Activated B cell treated with CpG ODN at 0.5 μM for 24 hours (primary cell): ENCODE data around the gene ASTN2. TPM values are rescaled to one million over a fixed set of nuclear protein-coding genes. Genes with fewer than 3 reads are reported as not detected.

Experiments
- ATAC-seq: fragments of 200-7000 bp; cut with Tn5 transposase; one replicate; pipeline ENCODE4 v1.10.0; 2021; ENCODE audit warnings: low read depth, mild to moderate bottlenecking, moderate library complexity
- CTCF ChIA-PET: fragments of 350-600 bp; sonication (Branson Sonifier 250); formaldehyde crosslinking; loops from one replicate; lab custom pipeline; 2021; ENCODE audit warnings: antibody characterized with exemption; lab: Charles Lee
- POLR2A ChIA-PET: fragments of 350-600 bp; sonication (Branson Sonifier 250); formaldehyde crosslinking; loops from one replicate; lab custom pipeline; 2021; ENCODE audit warnings: antibody characterized with exemption; lab: Charles Lee
- DNase-seq: peaks from one replicate; pipeline ENCODE4 v3.0.0; 2022
- H3K27ac Mint-ChIP-seq: one replicate; pipeline ENCODE4 v1.8.0; 2020; ENCODE audit warnings: mixed read lengths
- H3K27me3 Mint-ChIP-seq: one replicate; pipeline ENCODE4 v1.8.0; 2021; ENCODE audit warnings: mixed read lengths
- H3K36me3 Mint-ChIP-seq: one replicate; pipeline ENCODE4 v1.8.0; 2021; ENCODE audit warnings: low read depth, mixed read lengths
- H3K4me1 Mint-ChIP-seq: one replicate; pipeline ENCODE4 v1.8.0; 2021; ENCODE audit warnings: mixed read lengths
- H3K4me3 Mint-ChIP-seq: one replicate; pipeline ENCODE4 v1.8.0; 2020; ENCODE audit warnings: mild to moderate bottlenecking, mixed read lengths
- H3K9me3 Mint-ChIP-seq: one replicate; pipeline ENCODE4 v1.8.0; 2020; ENCODE audit warnings: mixed read lengths
- CTCF ChIP-seq: fragments of 200-600 bp; IDR thresholded peaks from one replicate; pipeline ENCODE4 v1.8.0; 2022; ENCODE audit warnings: antibody characterized with exemption, mild to moderate bottlenecking
- intact Hi-C: fragments of 100-400 bp; cut with micrococcal nuclease; formaldehyde crosslinking; loops from one replicate; pipeline ENCODE4 v1.15.1; 2024
- total RNA-seq: library from RNA; stranded (reverse); gene quantifications from 2 replicates; pipeline ENCODE4 v1.2.3, GENCODE V29; 2022

The ASTN2 gene
- total RNA-seq, 1 donor from 2014 or later, result 2.3 TPM

DNA sequence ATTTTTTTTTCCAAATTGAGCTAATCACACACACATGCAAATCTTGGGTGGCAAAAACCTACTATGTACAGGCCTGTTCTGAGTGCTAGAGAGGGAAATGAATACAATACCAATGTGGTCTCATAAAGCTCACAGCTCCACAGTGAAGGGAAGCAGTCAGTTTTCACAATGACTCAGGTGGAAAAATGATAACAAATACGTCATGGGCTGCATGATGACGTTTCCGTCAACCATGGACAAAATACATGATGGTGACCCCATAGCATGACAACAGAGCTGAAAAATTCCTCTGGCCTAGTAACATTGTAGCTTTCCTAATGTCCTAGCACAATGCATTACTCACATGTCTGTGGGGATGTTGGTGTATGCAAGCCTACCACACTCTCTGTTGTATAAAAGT, 475.2 kb downstream of the ASTN2 start:
- ATAC-seq (no peak), DNase-seq (no peak)
- H3K36me3 Mint-ChIP-seq, result no peaks in the 10 kb centered on the region
- TF ChIP-seq CTCF, result no peak
- no peaks in the 10 kb centered on the region for H3K4me1 Mint-ChIP-seq
- no peaks in the 10 kb centered on the region for H3K27me3 Mint-ChIP-seq
- H3K9me3 Mint-ChIP-seq, result no peaks in the 10 kb centered on the region
- ChIA-PET POLR2A (no interaction called here), CTCF (no interaction called here)
- H3K4me3 Mint-ChIP-seq, result no peak overlapping the region
- intact Hi-C loops, result no loop called here
- no peak overlapping the region for H3K27ac Mint-ChIP-seq

GRCh38 chr9:116939161-116939560, 475.7 kb downstream of the ASTN2 start:
- intact Hi-C loops, result no loop called here
- Mint-ChIP-seq H3K27ac (no peak overlapping the region), H3K4me1 (no peaks in the 10 kb centered on the region), H3K36me3 (no peaks in the 10 kb centered on the region), H3K9me3 (no peaks in the 10 kb centered on the region), H3K27me3 (no peaks in the 10 kb centered on the region), H3K4me3 (no peak overlapping the region)
- ChIA-PET CTCF (no interaction called here), POLR2A (no interaction called here)
- no peak for TF ChIP-seq CTCF
- DNase-seq, result no peak
- ATAC-seq, result no peak

DNA sequence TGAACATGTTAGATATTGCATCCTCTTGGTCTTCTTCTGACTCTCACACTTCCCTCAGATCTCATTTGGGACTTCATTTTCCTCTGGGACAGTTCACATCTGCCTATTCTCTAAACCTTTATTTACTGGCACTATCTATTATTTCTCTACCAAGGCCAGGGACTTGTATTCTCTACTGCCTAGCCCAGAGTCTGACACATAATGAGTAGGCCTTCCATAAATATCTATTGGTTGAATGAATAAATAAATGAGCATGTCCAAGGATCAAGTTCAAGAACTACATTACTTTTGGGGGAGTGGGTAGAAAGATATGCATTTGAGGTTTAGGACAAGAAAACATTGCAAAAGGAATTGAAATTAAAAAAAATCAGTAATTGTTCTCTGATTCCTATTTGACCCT, 477.5 kb downstream of the ASTN2 start:
- POLR2A ChIA-PET, result no interaction called here
- TF ChIP-seq CTCF, result no peak
- Mint-ChIP-seq H3K36me3 (no peaks in the 10 kb centered on the region), H3K9me3 (no peaks in the 10 kb centered on the region), H3K4me3 (no peak overlapping the region), H3K4me1 (no peaks in the 10 kb centered on the region), H3K27ac (no peak overlapping the region), H3K27me3 (no peaks in the 10 kb centered on the region)
- no peak for ATAC-seq
- no peak for DNase-seq
- intact Hi-C loops, result no loop called here
- CTCF ChIA-PET, result no interaction called here

GRCh38 chr9:116935149-116935897, 479.5 kb downstream of the ASTN2 start:
- no peak for TF ChIP-seq CTCF
- Mint-ChIP-seq H3K27ac (no peak overlapping the region), H3K36me3 (no peaks in the 10 kb centered on the region), H3K27me3 (no peaks in the 10 kb centered on the region), H3K4me1 (no peaks in the 10 kb centered on the region), H3K4me3 (no peak overlapping the region), H3K9me3 (no peaks in the 10 kb centered on the region)
- intact Hi-C loops, result no loop called here
- ChIA-PET POLR2A (no interaction called here), CTCF (no interaction called here)
- DNase-seq, result no peak
- ATAC-seq, result no peak

- Mint-ChIP-seq H3K4me1 (no peaks in the 10 kb centered on the region), H3K27me3 (no peaks in the 10 kb centered on the region), H3K36me3 (no peaks in the 10 kb centered on the region), H3K4me3 (no peak overlapping the region), H3K9me3 (no peaks in the 10 kb centered on the region), H3K27ac (no peak overlapping the region)
- intact Hi-C loops, result no loop called here
- ChIA-PET CTCF (interaction anchor here (0.7 kb wide), 1 partner anchor 521 kb away, joined by 3 read pairs; no protein-coding TSS in a partner anchor), POLR2A (no interaction called here)
- DNase-seq, result no peak
- no peak for ATAC-seq
- no peak for TF ChIP-seq CTCF
Observed at GRCh38 chr9:116934131-116934530, 480.7 kb downstream of the ASTN2 start.
